H1 (cell line): ENCODE data around the gene CHST11. TPM values are rescaled to one million over a fixed set of nuclear protein-coding genes. Genes with fewer than 3 reads are reported as not detected.

ENCODE experiments used
- FOSL1 ChIP-seq: IDR thresholded peaks from 2 replicates; pipeline ENCODE4 v1.6.1; 2011; ENCODE audit warnings: mild to moderate bottlenecking, low read depth, low read length, moderate library complexity; ENCODE audit not compliant: insufficient read depth
- ZNF274 ChIP-seq: IDR thresholded peaks from 2 replicates; pipeline ENCODE4 v1.7.0; 2012; ENCODE audit warnings: low read length, borderline replicate concordance; ENCODE audit errors: extremely low read depth
- polyA plus RNA-seq, 7 experiments: library from polyadenylated mRNA; depleted of rRNA in 3 of 7; stranded (reverse) in 5 of 7; unstranded in 2 of 7; fragments of >200 nt in 5 of 7; fragments of 200-250 nt in 2 of 7; gene quantifications; 1 replicate in 5 of 7; 2 replicates in 1 of 7; 4 replicates in 1 of 7; pipeline versions ENCODE4 v1.2.1 to v1.2.3, GENCODE V29; 2011 to 2013; ENCODE audit warnings: missing spikeins in 2 of 7, mixed read lengths in 2 of 7
- total RNA-seq: library from RNA; stranded (reverse); fragmentation: NEBNext Ultra II Directional; extraction: Animal tissue kit (Norgen Biotek cat#: 25700); gene quantifications from 2 replicates; pipeline ENCODE4 v1.2.1, GENCODE V29; 2021

CHST11 gene
- total and polyA plus RNA-seq, 2 of the 8 experiments (the other 6 are each of a cell fraction or from before 2014, with no cell fraction given): 14.4 to 20.8 TPM

GRCh38 chr12:104593482-104593881, 136.7 kb downstream of the CHST11 start (continued):
- TF ChIP-seq ZNF274: no peak
- TF ChIP-seq FOSL1: no peak
